Esophagus squamous epithelium (tissue), 4 donors: Measurements from ENCODE around the gene MAB21L4.

Experiments used
- POLR2A ChIP-seq, 4 donors: fragments of 450-650 bp; IDR thresholded peaks; one replicate each; pipeline ENCODE4 v1.6.1; 2017; ENCODE audit warnings: antibody characterized with exemption in 4 of 4, mild to moderate bottlenecking in 4 of 4, moderate library complexity in 3 of 4
- TF ChIP-seq, protein P1 (sequence below), 6 experiments: fragments of 450-650 bp in 4 of 6; fragments of 200-600 bp in 2 of 6; sonication (generic) in 2 of 6; IDR thresholded peaks; one replicate each; pipeline ENCODE4 v1.5.1; 2016 to 2019; ENCODE audit warnings: antibody characterized with exemption in 6 of 6, mild to moderate bottlenecking in 4 of 6, moderate library complexity in 4 of 6

DNA sequence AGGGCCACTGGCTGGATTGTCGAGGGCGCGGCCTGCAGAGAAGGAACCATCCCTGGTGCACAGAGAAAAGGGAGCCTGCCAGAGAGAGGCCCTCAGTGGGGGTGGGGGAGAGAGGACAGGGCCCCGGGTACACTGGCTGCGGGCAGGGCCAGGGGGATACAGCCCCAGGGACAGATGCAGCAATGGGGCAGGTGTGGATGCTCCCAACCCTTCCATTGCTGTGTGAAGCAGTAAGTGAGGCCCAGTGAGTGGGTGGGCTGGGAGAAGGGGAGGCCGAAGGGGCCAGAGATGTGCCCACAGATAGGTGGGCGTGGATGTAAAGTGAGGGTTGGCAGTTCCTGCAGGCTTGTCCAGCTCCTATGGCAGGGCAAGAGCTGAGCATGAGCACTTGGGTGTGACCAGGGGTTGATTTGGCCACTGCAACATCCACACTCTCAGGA lies 19.9 kb downstream of the MAB21L4 start:
- TF ChIP-seq, protein P1, sequence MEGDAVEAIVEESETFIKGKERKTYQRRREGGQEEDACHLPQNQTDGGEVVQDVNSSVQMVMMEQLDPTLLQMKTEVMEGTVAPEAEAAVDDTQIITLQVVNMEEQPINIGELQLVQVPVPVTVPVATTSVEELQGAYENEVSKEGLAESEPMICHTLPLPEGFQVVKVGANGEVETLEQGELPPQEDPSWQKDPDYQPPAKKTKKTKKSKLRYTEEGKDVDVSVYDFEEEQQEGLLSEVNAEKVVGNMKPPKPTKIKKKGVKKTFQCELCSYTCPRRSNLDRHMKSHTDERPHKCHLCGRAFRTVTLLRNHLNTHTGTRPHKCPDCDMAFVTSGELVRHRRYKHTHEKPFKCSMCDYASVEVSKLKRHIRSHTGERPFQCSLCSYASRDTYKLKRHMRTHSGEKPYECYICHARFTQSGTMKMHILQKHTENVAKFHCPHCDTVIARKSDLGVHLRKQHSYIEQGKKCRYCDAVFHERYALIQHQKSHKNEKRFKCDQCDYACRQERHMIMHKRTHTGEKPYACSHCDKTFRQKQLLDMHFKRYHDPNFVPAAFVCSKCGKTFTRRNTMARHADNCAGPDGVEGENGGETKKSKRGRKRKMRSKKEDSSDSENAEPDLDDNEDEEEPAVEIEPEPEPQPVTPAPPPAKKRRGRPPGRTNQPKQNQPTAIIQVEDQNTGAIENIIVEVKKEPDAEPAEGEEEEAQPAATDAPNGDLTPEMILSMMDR (IDR thresholded peaks at IDR 0.05), result no peak
- TF ChIP-seq POLR2A (IDR thresholded peaks at IDR 0.05), result no peak
